Loucy (cell line): ENCODE data around the gene DOK6.

Source experiments
- H2AFZ ChIP-seq: fragments of 200-600 bp; sonication (generic); 2 replicates; pipeline ENCODE4 v1.6.0; 2016; ENCODE audit warnings: antibody characterized with exemption, mild to moderate bottlenecking, low read length, moderate library complexity
- H3F3A ChIP-seq: fragments of 200-600 bp; 2 replicates; pipeline ENCODE4 v1.6.0; 2016; ENCODE audit warnings: antibody characterized with exemption, low read depth, mild to moderate bottlenecking
- H3K27me3 ChIP-seq: fragments of 200-600 bp; sonication (generic); 2 replicates; pipeline ENCODE4 v1.6.1; 2014; ENCODE audit warnings: low read length, mild to moderate bottlenecking; ENCODE audit not compliant: insufficient read depth, poor library complexity, severe bottlenecking
- H3K36me3 ChIP-seq: fragments of 200-600 bp; sonication (generic); 2 replicates; pipeline ENCODE4 v1.6.1; 2016; ENCODE audit warnings: low read length; ENCODE audit not compliant: insufficient read depth
- H3K4me1 ChIP-seq: fragments of 200-600 bp; sonication (generic); 2 replicates; pipeline ENCODE4 v1.5.1; 2014; ENCODE audit warnings: low read length, mild to moderate bottlenecking; ENCODE audit not compliant: insufficient read depth, poor library complexity, severe bottlenecking
- H3K4me2 ChIP-seq: fragments of 200-600 bp; sonication (generic); 2 replicates; pipeline ENCODE4 v1.6.0; 2014; ENCODE audit warnings: antibody characterized with exemption, low read length, low read depth, mild to moderate bottlenecking; ENCODE audit not compliant: poor library complexity, severe bottlenecking
- H3K4me3 ChIP-seq: fragments of 200-600 bp; sonication (generic); 2 replicates; pipeline ENCODE4 v1.5.1; 2014; ENCODE audit warnings: low read length, mild to moderate bottlenecking, mixed read lengths; ENCODE audit not compliant: poor library complexity, severe bottlenecking
- H3K79me2 ChIP-seq: fragments of 200-600 bp; sonication (generic); 2 replicates; pipeline ENCODE4 v1.6.1; 2014; ENCODE audit warnings: low read length; ENCODE audit not compliant: insufficient read depth
- H3K9ac ChIP-seq: fragments of 200-600 bp; sonication (generic); 2 replicates; pipeline ENCODE4 v1.6.0; 2014; ENCODE audit warnings: mild to moderate bottlenecking, low read depth, low read length, moderate library complexity; ENCODE audit not compliant: poor library complexity, severe bottlenecking
- H3K9me2 ChIP-seq: fragments of 200-600 bp; sonication (generic); replicated peaks from 2 replicates; pipeline ENCODE4 v1.6.1; 2016; ENCODE audit warnings: low read depth, low read length, mixed read lengths
- H3K9me3 ChIP-seq: fragments of 200-600 bp; sonication (generic); 2 replicates; pipeline ENCODE4 v1.6.1; 2014; ENCODE audit warnings: mild to moderate bottlenecking, antibody characterized with exemption, low read length, low read depth; ENCODE audit not compliant: insufficient read depth
- H4K20me1 ChIP-seq: fragments of 200-600 bp; sonication (generic); 2 replicates; pipeline ENCODE4 v1.6.0; 2014; ENCODE audit warnings: antibody characterized with exemption, low read length, mild to moderate bottlenecking; ENCODE audit not compliant: insufficient read depth, poor library complexity, severe bottlenecking
- CTCF ChIP-seq: fragments of 200-600 bp; sonication (generic); conservative IDR thresholded peaks from 2 replicates; pipeline ENCODE4 v1.5.1; 2014; ENCODE audit warnings: mild to moderate bottlenecking, antibody characterized with exemption, low read length
- EZH2phosphoT487 ChIP-seq: fragments of 200-600 bp; IDR thresholded peaks from 2 replicates; pipeline ENCODE4 v1.6.1; 2018; ENCODE audit warnings: antibody characterized with exemption, mild to moderate bottlenecking, moderate library complexity, borderline replicate concordance

Gene DOK6

GRCh38 chr18:69882965-69883668 is 482.4 kb downstream of the DOK6 start:
- H2AFZ ChIP-seq: no peak overlapping the region
- H4K20me1 ChIP-seq: no peaks in the 10 kb centered on the region
- TF ChIP-seq EZH2phosphoT487: no peak
- no peak for TF ChIP-seq CTCF
- peak overlapping the region; percentile 21 for H3K4me2 ChIP-seq
- peak overlapping the region; percentile 16 for H3K9ac ChIP-seq
- no peaks in the 10 kb centered on the region for H3F3A ChIP-seq
- H3K9me2 ChIP-seq: no peaks in the 10 kb centered on the region
- no peaks in the 10 kb centered on the region for H3K79me2 ChIP-seq
- H3K9me3 ChIP-seq: no peaks in the 10 kb centered on the region
- H3K4me1 ChIP-seq: peaks cover 37% of the 10 kb centered on the region
- no peaks in the 10 kb centered on the region for H3K36me3 ChIP-seq
- H3K4me3 ChIP-seq: peak overlapping the region; percentile 16
- no peaks in the 10 kb centered on the region for H3K27me3 ChIP-seq

- H3K4me3 ChIP-seq: no peak overlapping the region
- no peaks in the 10 kb centered on the region for H4K20me1 ChIP-seq
- no peaks in the 10 kb centered on the region for H3K79me2 ChIP-seq
- no peaks in the 10 kb centered on the region for H3K27me3 ChIP-seq
- no peak overlapping the region for H3K9ac ChIP-seq
- no peaks in the 10 kb centered on the region for H3K9me3 ChIP-seq
- H3F3A ChIP-seq: no peaks in the 10 kb centered on the region
- no peak overlapping the region for H3K4me2 ChIP-seq
- H3K36me3 ChIP-seq: no peaks in the 10 kb centered on the region
- H3K4me1 ChIP-seq: peaks cover 37% of the 10 kb centered on the region
- H2AFZ ChIP-seq: no peak overlapping the region
- no peaks in the 10 kb centered on the region for H3K9me2 ChIP-seq
- no peak for TF ChIP-seq CTCF
- no peak for TF ChIP-seq EZH2phosphoT487
Observed at GRCh38 chr18:69883781-69884180, 483.1 kb downstream of the DOK6 start.

GRCh38 chr18:69885355-69885754 is 484.7 kb downstream of the DOK6 start:
- TF ChIP-seq CTCF (no peak), EZH2phosphoT487 (no peak)
- Histone ChIP-seq H3K36me3 (no peaks in the 10 kb centered on the region), H4K20me1 (no peaks in the 10 kb centered on the region), H3K9me2 (no peaks in the 10 kb centered on the region), H3F3A (no peaks in the 10 kb centered on the region), H3K9me3 (no peaks in the 10 kb centered on the region), H3K4me1 (peaks cover 37% of the 10 kb centered on the region), H2AFZ (no peak overlapping the region), H3K4me3 (no peak overlapping the region), H3K4me2 (no peak overlapping the region), H3K27me3 (no peaks in the 10 kb centered on the region), H3K79me2 (no peaks in the 10 kb centered on the region), H3K9ac (no peak overlapping the region)
